ENCODE measurements around the gene PBXIP1. TPM values are rescaled to one million over a fixed set of nuclear protein-coding genes. Genes with fewer than 3 reads are reported as not detected.

PBXIP1 gene
- total and polyA plus RNA-seq, 4 donors = 95.3 to 169 (median 112) TPM

- Histone ChIP-seq H3K9me3 (ENCODE audit: control insufficient read depth, low read length) (no peaks in the 10 kb centered on the region), H3K4me3 (ENCODE audit: low read length in 2 of 2) (no peak overlapping the region), H3K36me3 (ENCODE audit: control insufficient read depth in 1 of 2, insufficient read depth in 2 of 2, low read length in 1 of 2) (no peaks in the 10 kb centered on the region), H3K4me1 (ENCODE audit: control insufficient read depth in 1 of 2, insufficient read depth in 2 of 2, low read length in 2 of 2) (peaks cover 0 to 5% of the 10 kb centered on the region in 2 donors), H3K27ac (ENCODE audit: low read depth in 1 of 2, low read length in 2 of 2) (no peak overlapping the region), H3K27me3 (ENCODE audit: control insufficient read depth in 1 of 2, insufficient read depth in 2 of 2, low read length in 1 of 2) (no peaks in the 10 kb centered on the region)
- 24 to 26% methylated on average over 9 of the region's 9 CpGs for WGBS, 2 donors
- DNase-seq (no peak), ATAC-seq (ENCODE audit: low FRiP score) (no peak)
- intact Hi-C loops (cut with DNase I) = loop anchor here in 1 of 2 donors (5.0 kb wide), 1 partner anchor 60 kb away; no protein-coding TSS in a partner anchor
Observed at GRCh38 chr1:154957091-154957657, 1.3 kb upstream of the PBXIP1 start.

- 2 to 3% methylated on average over 6 of the region's 6 CpGs for WGBS, 2 donors
- peak overlapping the region; percentile 21 to 74 for H3K4me3 ChIP-seq (ENCODE audit: low read length in 2 of 2)
- H3K4me1 ChIP-seq (ENCODE audit: control insufficient read depth in 1 of 2, insufficient read depth in 2 of 2, low read length in 2 of 2) = peaks cover 0 to 5% of the 10 kb centered on the region in 2 donors
- intact Hi-C loops (cut with DNase I) = loop anchor here in 1 of 2 donors (5.0 kb wide), 1 partner anchor 61 kb away; no protein-coding TSS in a partner anchor
- no peaks in the 10 kb centered on the region for H3K36me3 ChIP-seq (ENCODE audit: control insufficient read depth in 1 of 2, insufficient read depth in 2 of 2, low read length in 1 of 2)
- H3K27me3 ChIP-seq (ENCODE audit: control insufficient read depth in 1 of 2, insufficient read depth in 2 of 2, low read length in 1 of 2) = no peaks in the 10 kb centered on the region
- DNase-seq = peak in 1 of 2 donors; percentile 64
- no peaks in the 10 kb centered on the region for H3K9me3 ChIP-seq (ENCODE audit: control insufficient read depth, low read length)
- peak overlapping the region in 1 of 2 donors; percentile 86 for H3K27ac ChIP-seq (ENCODE audit: low read depth in 1 of 2, low read length in 2 of 2)
- ATAC-seq (ENCODE audit: low FRiP score) = peak; percentile 53
Observed at GRCh38 chr1:154956544-154956941, 644 bp upstream of the PBXIP1 start.

- peak overlapping the region; percentile 8 to 79 for H3K27ac ChIP-seq (ENCODE audit: low read depth in 1 of 2, low read length in 2 of 2)
- H3K4me1 ChIP-seq (ENCODE audit: control insufficient read depth in 1 of 2, insufficient read depth in 2 of 2, low read length in 2 of 2) = peaks cover 0 to 5% of the 10 kb centered on the region in 2 donors
- DNase-seq (peak in 1 of 2 donors; percentile 71), ATAC-seq (ENCODE audit: low FRiP score) (peak; percentile 43)
- H3K9me3 ChIP-seq (ENCODE audit: control insufficient read depth, low read length) = no peaks in the 10 kb centered on the region
- H3K36me3 ChIP-seq (ENCODE audit: control insufficient read depth in 1 of 2, insufficient read depth in 2 of 2, low read length in 1 of 2) = no peaks in the 10 kb centered on the region
- no peaks in the 10 kb centered on the region for H3K27me3 ChIP-seq (ENCODE audit: control insufficient read depth in 1 of 2, insufficient read depth in 2 of 2, low read length in 1 of 2)
- intact Hi-C loops (cut with DNase I) = loop anchor here in 1 of 2 donors (5.0 kb wide), 1 partner anchor 62 kb away; no protein-coding TSS in a partner anchor
- WGBS, 2 donors = 9 to 10% methylated on average over 4 of the region's 4 CpGs
- H3K4me3 ChIP-seq (ENCODE audit: low read length in 2 of 2) = peak overlapping the region; percentile 72 to 74
Observed at GRCh38 chr1:154955039-154955717, 721 bp downstream of the PBXIP1 start.

DNA sequence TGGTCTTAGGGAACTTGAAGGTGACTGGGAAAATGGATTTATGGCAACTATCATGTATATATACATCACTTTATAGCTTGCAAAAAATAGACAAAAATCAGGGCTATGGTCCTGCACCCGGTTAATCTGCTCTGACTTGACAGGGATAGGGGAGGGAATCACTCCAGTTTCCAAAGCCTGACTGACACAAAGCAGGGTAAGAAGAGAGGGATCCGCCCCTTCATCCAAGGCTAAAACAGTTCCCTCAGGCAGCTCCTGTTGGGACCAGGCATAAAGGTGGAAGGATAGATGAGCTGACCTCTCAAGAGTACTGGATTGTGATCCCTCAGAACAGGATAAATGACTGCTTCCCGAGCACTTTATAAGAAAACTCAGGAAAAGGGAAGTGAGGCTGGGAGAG lies 1.4 kb downstream of the PBXIP1 start:
- H3K27me3 ChIP-seq (ENCODE audit: control insufficient read depth in 1 of 2, insufficient read depth in 2 of 2, low read length in 1 of 2) = no peaks in the 10 kb centered on the region
- H3K27ac ChIP-seq (ENCODE audit: low read depth in 1 of 2, low read length in 2 of 2) = no peak overlapping the region
- no peak for ATAC-seq (ENCODE audit: low FRiP score)
- no peak overlapping the region for H3K4me3 ChIP-seq (ENCODE audit: low read length in 2 of 2)
- no peak for DNase-seq
- peaks cover 0 to 5% of the 10 kb centered on the region in 2 donors for H3K4me1 ChIP-seq (ENCODE audit: control insufficient read depth in 1 of 2, insufficient read depth in 2 of 2, low read length in 2 of 2)
- no peaks in the 10 kb centered on the region for H3K9me3 ChIP-seq (ENCODE audit: control insufficient read depth, low read length)
- no peaks in the 10 kb centered on the region for H3K36me3 ChIP-seq (ENCODE audit: control insufficient read depth in 1 of 2, insufficient read depth in 2 of 2, low read length in 1 of 2)
- intact Hi-C loops (cut with DNase I) = no loop called here
- 61 to 62% methylated on average over 3 of the region's 3 CpGs for WGBS, 2 donors

DNA sequence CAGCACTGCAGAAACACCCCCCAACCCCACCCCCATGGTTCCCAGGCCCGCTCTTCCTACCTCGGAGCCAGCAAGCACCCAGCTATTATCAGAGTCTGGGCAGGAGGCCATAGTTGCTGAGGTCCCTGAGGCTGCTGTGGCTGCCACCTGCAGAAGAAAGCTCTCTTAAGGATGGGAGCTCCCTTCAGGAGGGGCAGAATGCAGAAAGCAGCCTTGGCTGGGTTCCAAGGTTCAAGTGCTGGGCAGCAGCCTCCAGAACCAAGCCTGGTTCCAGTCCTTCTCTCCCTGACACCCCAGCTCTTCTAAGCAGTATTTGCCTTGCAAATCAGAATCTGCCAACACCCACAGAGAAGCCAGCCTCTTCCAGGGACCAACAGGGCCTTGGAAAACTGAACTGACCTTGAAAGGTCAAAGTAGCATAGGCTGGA lies 2.3 kb downstream of the PBXIP1 start:
- Histone ChIP-seq H3K4me3 (ENCODE audit: low read length in 2 of 2) (no peak overlapping the region), H3K27me3 (ENCODE audit: control insufficient read depth in 1 of 2, insufficient read depth in 2 of 2, low read length in 1 of 2) (no peaks in the 10 kb centered on the region), H3K27ac (ENCODE audit: low read depth in 1 of 2, low read length in 2 of 2) (no peak overlapping the region), H3K9me3 (ENCODE audit: control insufficient read depth, low read length) (no peaks in the 10 kb centered on the region), H3K36me3 (ENCODE audit: control insufficient read depth in 1 of 2, insufficient read depth in 2 of 2, low read length in 1 of 2) (no peaks in the 10 kb centered on the region), H3K4me1 (ENCODE audit: control insufficient read depth in 1 of 2, insufficient read depth in 2 of 2, low read length in 2 of 2) (peaks cover 0 to 5% of the 10 kb centered on the region in 2 donors)
- DNase-seq (no peak), ATAC-seq (ENCODE audit: low FRiP score) (no peak)
- intact Hi-C loops (cut with DNase I) = no loop called here
- 31 to 39% methylated on average over 2 of the region's 2 CpGs for WGBS, 2 donors

DNA sequence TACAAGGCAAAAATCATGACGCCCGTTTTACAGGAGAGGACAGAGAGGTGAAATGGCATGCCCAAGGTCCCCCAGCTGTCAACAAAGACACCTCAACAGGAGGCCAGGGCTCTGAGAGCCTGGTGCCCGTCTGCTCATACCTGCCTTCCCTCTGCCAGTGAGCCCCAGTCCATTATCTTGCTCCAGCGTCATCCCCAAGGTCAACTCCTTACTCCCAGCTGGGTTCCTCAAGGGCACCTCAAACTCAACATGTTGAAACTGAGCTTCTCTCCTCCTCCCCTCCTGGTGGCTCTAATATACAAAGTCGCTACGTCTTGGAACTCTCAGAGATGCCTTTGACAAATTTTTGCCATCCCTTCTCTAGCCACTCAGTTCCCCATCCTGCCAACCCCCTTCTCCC lies 3.2 kb downstream of the PBXIP1 start:
- H3K9me3 ChIP-seq (ENCODE audit: control insufficient read depth, low read length) = no peaks in the 10 kb centered on the region
- no peak overlapping the region for H3K4me3 ChIP-seq (ENCODE audit: low read length in 2 of 2)
- intact Hi-C loops (cut with DNase I) = no loop called here
- peaks cover 0 to 5% of the 10 kb centered on the region in 2 donors for H3K4me1 ChIP-seq (ENCODE audit: control insufficient read depth in 1 of 2, insufficient read depth in 2 of 2, low read length in 2 of 2)
- 76 to 81% methylated on average over 6 of the region's 6 CpGs for WGBS, 2 donors
- no peak overlapping the region for H3K27ac ChIP-seq (ENCODE audit: low read depth in 1 of 2, low read length in 2 of 2)
- no peak for ATAC-seq (ENCODE audit: low FRiP score)
- no peaks in the 10 kb centered on the region for H3K27me3 ChIP-seq (ENCODE audit: control insufficient read depth in 1 of 2, insufficient read depth in 2 of 2, low read length in 1 of 2)
- H3K36me3 ChIP-seq (ENCODE audit: control insufficient read depth in 1 of 2, insufficient read depth in 2 of 2, low read length in 1 of 2) = no peaks in the 10 kb centered on the region
- no peak for DNase-seq

DNA sequence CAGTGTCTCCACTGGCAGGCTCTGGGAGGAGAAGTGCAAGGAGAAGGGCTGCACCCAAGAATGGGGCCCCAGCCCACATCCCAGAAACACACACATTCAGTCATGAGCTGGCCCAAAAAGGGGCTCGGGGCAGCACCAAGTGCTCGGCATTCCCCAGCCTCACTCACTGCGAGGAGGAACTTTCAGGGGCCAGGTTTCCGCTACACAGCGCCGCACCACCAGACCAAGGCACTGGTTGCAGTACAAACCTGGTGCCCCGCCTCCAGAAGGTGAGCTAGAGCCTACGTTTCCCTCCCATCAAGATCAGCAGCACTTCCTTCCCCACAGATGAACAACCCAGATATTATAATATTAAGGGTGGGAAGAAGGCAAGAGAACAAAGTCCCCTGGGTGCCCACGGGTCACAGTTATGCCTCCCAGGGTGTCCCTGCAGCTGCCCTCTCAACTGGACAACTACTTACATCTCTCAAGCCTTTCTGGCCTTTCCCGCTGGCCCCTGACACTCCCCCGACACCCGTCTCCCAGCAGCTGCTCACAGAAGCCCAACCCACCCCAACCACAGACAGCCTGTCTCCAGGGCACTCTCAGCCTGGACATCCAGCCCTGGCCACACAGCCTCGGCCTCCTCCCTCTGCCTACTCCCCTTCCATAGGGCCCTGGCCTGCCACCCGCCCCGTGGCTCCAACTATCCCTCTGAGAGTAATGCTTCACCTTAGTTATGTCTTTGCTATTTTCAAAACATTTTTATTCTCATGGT lies 3.8 kb downstream of the PBXIP1 start:
- Histone ChIP-seq H3K27ac (ENCODE audit: low read depth in 1 of 2, low read length in 2 of 2) (no peak overlapping the region), H3K27me3 (ENCODE audit: control insufficient read depth in 1 of 2, insufficient read depth in 2 of 2, low read length in 1 of 2) (no peaks in the 10 kb centered on the region), H3K36me3 (ENCODE audit: control insufficient read depth in 1 of 2, insufficient read depth in 2 of 2, low read length in 1 of 2) (no peaks in the 10 kb centered on the region), H3K4me1 (ENCODE audit: control insufficient read depth in 1 of 2, insufficient read depth in 2 of 2, low read length in 2 of 2) (peaks cover 0 to 5% of the 10 kb centered on the region in 2 donors), H3K9me3 (ENCODE audit: control insufficient read depth, low read length) (no peaks in the 10 kb centered on the region), H3K4me3 (ENCODE audit: low read length in 2 of 2) (no peak overlapping the region)
- no peak for DNase-seq
- intact Hi-C loops (cut with DNase I) = no loop called here
- 78 to 79% methylated on average over 15 of the region's 15 CpGs for WGBS, 2 donors
- ATAC-seq (ENCODE audit: low FRiP score) = no peak

DNA sequence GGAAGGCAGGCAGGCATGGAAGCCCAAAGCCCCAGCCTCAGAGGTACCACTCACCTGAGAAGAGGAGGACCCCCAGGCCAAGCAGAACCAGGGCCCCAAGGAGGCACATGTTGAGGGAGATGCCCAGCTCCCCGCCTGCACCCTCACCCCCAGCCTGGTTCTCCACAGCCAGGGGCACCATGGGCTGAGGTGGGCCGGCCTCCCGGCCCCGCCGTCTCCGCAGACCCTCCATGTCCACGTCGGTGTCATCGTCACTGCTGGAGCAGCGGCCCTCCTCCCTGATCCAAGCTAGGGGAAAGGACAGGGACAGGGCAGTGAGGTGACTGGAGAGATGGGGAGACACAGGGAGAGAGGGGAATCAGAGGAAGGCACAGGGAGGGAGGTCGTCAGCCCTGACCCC lies 7.8 kb downstream of the PBXIP1 start:
- Histone ChIP-seq H3K27ac (ENCODE audit: low read depth in 1 of 2, low read length in 2 of 2) (no peak overlapping the region), H3K9me3 (ENCODE audit: control insufficient read depth, low read length) (no peaks in the 10 kb centered on the region), H3K27me3 (ENCODE audit: control insufficient read depth in 1 of 2, insufficient read depth in 2 of 2, low read length in 1 of 2) (no peaks in the 10 kb centered on the region), H3K4me3 (ENCODE audit: low read length in 2 of 2) (no peak overlapping the region), H3K4me1 (ENCODE audit: control insufficient read depth in 1 of 2, insufficient read depth in 2 of 2, low read length in 2 of 2) (no peaks in the 10 kb centered on the region), H3K36me3 (ENCODE audit: control insufficient read depth in 1 of 2, insufficient read depth in 2 of 2, low read length in 1 of 2) (no peaks in the 10 kb centered on the region)
- ATAC-seq (ENCODE audit: low FRiP score) = no peak
- intact Hi-C loops (cut with DNase I) = no loop called here
- 93 to 97% methylated on average over 11 of the region's 11 CpGs for WGBS, 2 donors
- no peak for DNase-seq

Data from aorta (tissue), 5 donors.